HG03064 (cell line): ENCODE data around the gene TAF11L2.
"Not testable (repeated sequence)": the region's sequence is repeated elsewhere in the genome, so short reads cannot be mapped to it uniquely, and the experiment has no call there.

ENCODE experiments used
- ATAC-seq: cut with Tn5 transposase; IDR thresholded peaks from one replicate; pipeline ENCODE4 v1.9.1; 2021; ENCODE audit warnings: low read depth; ENCODE audit not compliant: unreplicated experiment

Gene TAF11L2

DNA sequence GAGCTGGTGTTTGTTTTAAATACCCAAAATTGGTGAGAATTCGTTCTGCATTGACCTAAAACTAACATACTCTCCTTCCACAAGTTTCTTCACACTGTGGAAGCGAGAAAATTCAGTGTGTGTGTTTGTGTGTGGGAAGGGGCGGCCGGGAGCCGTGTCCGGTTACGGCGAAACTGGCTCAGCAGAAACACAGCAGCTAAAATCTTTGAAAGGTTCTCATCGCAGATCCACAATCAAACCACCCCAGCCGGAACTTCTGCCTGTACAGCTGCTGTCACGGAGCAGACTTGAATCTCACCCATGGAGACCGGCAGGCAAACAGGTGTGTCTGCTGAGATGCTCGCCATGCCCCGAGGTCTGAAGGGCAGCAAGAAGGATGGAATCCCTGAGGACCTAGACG lies 26.9 kb downstream of the TAF11L2 start, which contains the start of gene TAF11L5:
TSS of gene TAF11L5 (plus strand) at position 301 of the 400 bp plus-strand sequence.
- not testable (repeated sequence) for ATAC-seq

DNA sequence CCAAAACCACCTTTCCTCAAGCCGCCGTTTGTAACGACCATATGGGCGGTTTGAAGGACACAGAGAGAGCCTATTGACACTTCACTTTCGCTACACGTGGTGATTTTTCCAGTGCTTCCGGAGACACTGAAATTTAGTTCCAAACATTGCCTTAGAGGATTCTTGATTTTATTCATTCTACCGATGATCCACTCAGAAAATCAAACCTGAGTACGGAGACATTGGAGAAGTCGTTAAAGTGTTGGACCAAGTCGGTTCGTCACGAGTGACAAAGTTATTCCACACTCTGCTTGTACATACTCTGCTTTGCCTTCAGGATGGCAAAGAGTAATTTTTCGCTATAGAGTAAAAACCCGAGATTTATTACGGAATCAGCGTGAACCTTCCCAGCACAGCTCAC lies 28.5 kb downstream of the TAF11L2 start:
- ATAC-seq = not testable (repeated sequence)

DNA sequence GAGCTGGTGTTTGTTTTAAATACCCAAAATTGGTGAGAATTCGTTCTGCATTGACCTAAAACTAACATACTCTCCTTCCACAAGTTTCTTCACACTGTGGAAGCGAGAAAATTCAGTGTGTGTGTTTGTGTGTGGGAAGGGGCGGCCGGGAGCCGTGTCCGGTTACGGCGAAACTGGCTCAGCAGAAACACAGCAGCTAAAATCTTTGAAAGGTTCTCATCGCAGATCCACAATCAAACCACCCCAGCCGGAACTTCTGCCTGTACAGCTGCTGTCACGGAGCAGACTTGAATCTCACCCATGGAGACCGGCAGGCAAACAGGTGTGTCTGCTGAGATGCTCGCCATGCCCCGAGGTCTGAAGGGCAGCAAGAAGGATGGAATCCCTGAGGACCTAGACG lies 30.3 kb downstream of the TAF11L2 start, which contains the start of gene TAF11L6:
TSS of gene TAF11L6 (plus strand) at position 301 of the 400 bp plus-strand sequence.
- ATAC-seq = not testable (repeated sequence)
